ENCODE measurements around the gene NEXN.

Gene NEXN

GRCh38 chr1:77972080-77972479, 83.7 kb downstream of the NEXN start:
- Histone ChIP-seq H3K4me3 (replicated peaks; ENCODE audit: insufficient read depth, low read length) (no peak overlapping the region), H3K27me3 (ENCODE audit: insufficient read depth, poor library complexity, severe bottlenecking) (no peaks in the 10 kb centered on the region), H3K27ac (replicated peaks) (no peak overlapping the region)
- no peak for TF ChIP-seq GABPA (IDR thresholded peaks at IDR 0.05; ENCODE audit: low read depth)
- no peak for TF ChIP-seq REST (IDR thresholded peaks at IDR 0.05; ENCODE audit: insufficient replicate concordance, low read depth)
- no peak for DNase-seq (ENCODE audit: low read depth in 1 of 2, low spot score in 1 of 2)

GRCh38 chr1:77975386-77975785, 87.0 kb downstream of the NEXN start:
- H3K27ac ChIP-seq (replicated peaks) = no peak overlapping the region
- H3K27me3 ChIP-seq (ENCODE audit: insufficient read depth, poor library complexity, severe bottlenecking) = no peaks in the 10 kb centered on the region
- peak overlapping the region; percentile 63; the same call in 1 of the 2 replicates for H3K4me3 ChIP-seq (replicated peaks; ENCODE audit: insufficient read depth, low read length)
- TF ChIP-seq GABPA (IDR thresholded peaks at IDR 0.05; ENCODE audit: low read depth) (no peak), POLR2AphosphoS5 (IDR thresholded peaks at IDR 0.05; ENCODE audit: low read depth) (no peak), SPI1 (IDR thresholded peaks at IDR 0.05; ENCODE audit: borderline replicate concordance, low read depth) (no peak), CTCF (IDR thresholded peaks at IDR 0.05; ENCODE audit: insufficient read depth, low read length) (no peak), REST (IDR thresholded peaks at IDR 0.05; ENCODE audit: insufficient replicate concordance, low read depth) (no peak)
- no peak for DNase-seq (ENCODE audit: low read depth in 1 of 2, low spot score in 1 of 2)

GRCh38 chr1:77975907-77976306, 87.5 kb downstream of the NEXN start:
- peak overlapping the region; percentile 63 for H3K4me3 ChIP-seq (replicated peaks; ENCODE audit: insufficient read depth, low read length)
- no peak for TF ChIP-seq SPI1 (IDR thresholded peaks at IDR 0.05; ENCODE audit: borderline replicate concordance, low read depth)
- no peaks in the 10 kb centered on the region for H3K27me3 ChIP-seq (ENCODE audit: insufficient read depth, poor library complexity, severe bottlenecking)
- no peak for DNase-seq (ENCODE audit: low read depth in 1 of 2, low spot score in 1 of 2)
- H3K27ac ChIP-seq (replicated peaks) = 0 out of 2 replicates have a peak overlapping the region, but pooled peaks have one; percentile 99

- TF ChIP-seq REST (IDR thresholded peaks at IDR 0.05; ENCODE audit: insufficient replicate concordance, low read depth) (no peak), CTCF (IDR thresholded peaks at IDR 0.05; ENCODE audit: insufficient read depth, low read length) (no peak), GABPA (IDR thresholded peaks at IDR 0.05; ENCODE audit: low read depth) (no peak), SPI1 (IDR thresholded peaks at IDR 0.05; ENCODE audit: borderline replicate concordance, low read depth) (no peak)
- H3K4me3 ChIP-seq (replicated peaks; ENCODE audit: insufficient read depth, low read length) = peak overlapping the region; percentile 63
- DNase-seq (ENCODE audit: low read depth in 1 of 2, low spot score in 1 of 2) = peak; percentile 18 to 65
- H3K27me3 ChIP-seq (ENCODE audit: insufficient read depth, poor library complexity, severe bottlenecking) = no peaks in the 10 kb centered on the region
- H3K27ac ChIP-seq (replicated peaks) = peak overlapping the region; percentile 99
Observed at GRCh38 chr1:77976433-77977076, 88.1 kb downstream of the NEXN start.

Measured in HL-60 (cell line).